Measurements from ENCODE around the gene GBP7. TPM values are rescaled to one million over a fixed set of nuclear protein-coding genes. Genes with fewer than 3 reads are reported as not detected.

Gene GBP7
- total RNA-seq, 1 donor from 2014 or later = not detected

GRCh38 chr1:89198491-89199072, 22.8 kb upstream of the GBP7 start, which contains the start of gene GBP4:
GBP4 (minus strand) TSS chr1:89198942; CDS start chr1:89198834, 108 bp downstream.
- Mint-ChIP-seq H3K27ac (ENCODE audit: unreplicated experiment) (no peak within 1 kb of the TSS), H3K4me1 (ENCODE audit: low read depth, unreplicated experiment) (no peaks in the 10 kb centered on the region), H3K9me3 (ENCODE audit: unreplicated experiment) (no peaks in the 10 kb centered on the region), H3K36me3 (ENCODE audit: unreplicated experiment) (no peaks in the 10 kb centered on the region), H3K4me3 (ENCODE audit: unreplicated experiment) (no peak within 1 kb of the TSS), H3K27me3 (ENCODE audit: unreplicated experiment) (no peaks in the 10 kb centered on the region)
- DNase-seq = no peak
- TF ChIP-seq, protein P1, sequence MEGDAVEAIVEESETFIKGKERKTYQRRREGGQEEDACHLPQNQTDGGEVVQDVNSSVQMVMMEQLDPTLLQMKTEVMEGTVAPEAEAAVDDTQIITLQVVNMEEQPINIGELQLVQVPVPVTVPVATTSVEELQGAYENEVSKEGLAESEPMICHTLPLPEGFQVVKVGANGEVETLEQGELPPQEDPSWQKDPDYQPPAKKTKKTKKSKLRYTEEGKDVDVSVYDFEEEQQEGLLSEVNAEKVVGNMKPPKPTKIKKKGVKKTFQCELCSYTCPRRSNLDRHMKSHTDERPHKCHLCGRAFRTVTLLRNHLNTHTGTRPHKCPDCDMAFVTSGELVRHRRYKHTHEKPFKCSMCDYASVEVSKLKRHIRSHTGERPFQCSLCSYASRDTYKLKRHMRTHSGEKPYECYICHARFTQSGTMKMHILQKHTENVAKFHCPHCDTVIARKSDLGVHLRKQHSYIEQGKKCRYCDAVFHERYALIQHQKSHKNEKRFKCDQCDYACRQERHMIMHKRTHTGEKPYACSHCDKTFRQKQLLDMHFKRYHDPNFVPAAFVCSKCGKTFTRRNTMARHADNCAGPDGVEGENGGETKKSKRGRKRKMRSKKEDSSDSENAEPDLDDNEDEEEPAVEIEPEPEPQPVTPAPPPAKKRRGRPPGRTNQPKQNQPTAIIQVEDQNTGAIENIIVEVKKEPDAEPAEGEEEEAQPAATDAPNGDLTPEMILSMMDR (IDR thresholded peaks at IDR 0.05; ENCODE audit: partially characterized antibody, unreplicated experiment) = no peak

DNA sequence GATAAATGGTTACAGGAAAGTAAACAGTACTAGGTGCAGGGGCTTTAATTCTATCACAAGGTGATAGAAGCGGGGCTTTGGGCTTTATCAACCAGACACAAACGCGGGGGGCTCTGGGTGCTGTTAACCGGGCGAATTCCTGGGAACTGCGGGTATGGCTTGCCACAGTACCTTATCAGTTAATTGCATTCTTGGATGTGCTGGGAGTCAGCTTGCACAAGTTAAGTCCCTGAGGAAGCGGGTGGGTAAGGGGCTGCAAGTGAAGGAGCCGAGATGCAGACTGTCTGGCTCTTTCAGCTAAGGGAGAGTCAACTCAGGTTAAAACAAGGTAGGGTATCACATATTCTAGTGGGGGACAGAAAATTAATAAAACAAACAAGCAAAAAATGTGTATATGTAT, 22.3 kb upstream of the GBP7 start:
- H3K36me3 Mint-ChIP-seq (ENCODE audit: unreplicated experiment) = no peaks in the 10 kb centered on the region
- H3K9me3 Mint-ChIP-seq (ENCODE audit: unreplicated experiment) = no peaks in the 10 kb centered on the region
- no peaks in the 10 kb centered on the region for H3K27me3 Mint-ChIP-seq (ENCODE audit: unreplicated experiment)
- H3K4me1 Mint-ChIP-seq (ENCODE audit: low read depth, unreplicated experiment) = no peaks in the 10 kb centered on the region
- H3K4me3 Mint-ChIP-seq (ENCODE audit: unreplicated experiment) = no peak overlapping the region
- TF ChIP-seq, protein P1 (IDR thresholded peaks at IDR 0.05; ENCODE audit: partially characterized antibody, unreplicated experiment) = no peak
- no peak for DNase-seq
- no peak overlapping the region for H3K27ac Mint-ChIP-seq (ENCODE audit: unreplicated experiment)

DNA sequence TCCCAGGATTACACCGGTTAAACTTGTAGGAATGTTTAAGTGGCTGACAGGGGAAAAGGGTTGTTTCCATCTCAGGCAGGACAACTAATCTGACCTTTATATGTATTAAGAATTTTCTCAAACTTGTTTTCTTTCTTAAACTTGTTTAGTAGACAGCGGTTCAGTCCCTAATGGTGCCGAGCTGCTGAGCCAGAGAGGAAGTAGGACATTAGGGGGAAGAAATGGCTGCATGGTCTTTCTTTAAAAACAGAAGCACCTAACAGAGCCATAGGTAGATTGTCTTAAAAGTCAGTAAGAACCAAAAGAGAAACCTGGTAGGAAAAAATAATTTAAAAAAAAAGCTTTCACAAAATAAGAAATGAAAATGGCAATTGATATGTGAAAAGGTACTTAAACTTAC, 19.7 kb upstream of the GBP7 start:
- Mint-ChIP-seq H3K4me3 (ENCODE audit: unreplicated experiment) (no peak overlapping the region), H3K4me1 (ENCODE audit: low read depth, unreplicated experiment) (no peaks in the 10 kb centered on the region), H3K27ac (ENCODE audit: unreplicated experiment) (no peak overlapping the region), H3K27me3 (ENCODE audit: unreplicated experiment) (no peaks in the 10 kb centered on the region), H3K36me3 (ENCODE audit: unreplicated experiment) (no peaks in the 10 kb centered on the region), H3K9me3 (ENCODE audit: unreplicated experiment) (no peaks in the 10 kb centered on the region)
- TF ChIP-seq, protein P1 (IDR thresholded peaks at IDR 0.05; ENCODE audit: partially characterized antibody, unreplicated experiment) = no peak
- DNase-seq = no peak

DNA sequence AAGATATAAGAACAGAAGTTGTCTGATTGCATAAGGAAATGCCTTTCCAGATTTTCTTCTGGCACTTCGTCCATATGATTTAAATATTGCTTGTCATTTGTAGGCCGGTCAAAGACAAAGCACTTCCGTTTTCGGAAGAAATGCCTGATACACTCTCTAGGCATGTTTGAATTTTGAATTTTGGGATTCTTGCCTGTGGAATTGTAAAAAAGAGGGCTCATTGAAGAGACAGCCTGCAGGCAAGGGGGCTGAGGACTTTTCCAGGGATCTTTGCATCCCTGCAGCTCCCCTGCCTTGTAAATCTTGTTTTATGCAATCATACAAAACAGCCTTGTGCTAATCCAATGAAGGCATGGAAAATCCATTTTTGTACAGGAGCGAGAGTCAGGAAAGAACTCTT, 15.5 kb upstream of the GBP7 start:
- TF ChIP-seq, protein P1 (IDR thresholded peaks at IDR 0.05; ENCODE audit: partially characterized antibody, unreplicated experiment) = no peak
- H3K36me3 Mint-ChIP-seq (ENCODE audit: unreplicated experiment) = no peaks in the 10 kb centered on the region
- H3K4me3 Mint-ChIP-seq (ENCODE audit: unreplicated experiment) = no peak overlapping the region
- no peak overlapping the region for H3K27ac Mint-ChIP-seq (ENCODE audit: unreplicated experiment)
- H3K27me3 Mint-ChIP-seq (ENCODE audit: unreplicated experiment) = no peaks in the 10 kb centered on the region
- no peaks in the 10 kb centered on the region for H3K9me3 Mint-ChIP-seq (ENCODE audit: unreplicated experiment)
- no peak for DNase-seq
- no peaks in the 10 kb centered on the region for H3K4me1 Mint-ChIP-seq (ENCODE audit: low read depth, unreplicated experiment)

DNA sequence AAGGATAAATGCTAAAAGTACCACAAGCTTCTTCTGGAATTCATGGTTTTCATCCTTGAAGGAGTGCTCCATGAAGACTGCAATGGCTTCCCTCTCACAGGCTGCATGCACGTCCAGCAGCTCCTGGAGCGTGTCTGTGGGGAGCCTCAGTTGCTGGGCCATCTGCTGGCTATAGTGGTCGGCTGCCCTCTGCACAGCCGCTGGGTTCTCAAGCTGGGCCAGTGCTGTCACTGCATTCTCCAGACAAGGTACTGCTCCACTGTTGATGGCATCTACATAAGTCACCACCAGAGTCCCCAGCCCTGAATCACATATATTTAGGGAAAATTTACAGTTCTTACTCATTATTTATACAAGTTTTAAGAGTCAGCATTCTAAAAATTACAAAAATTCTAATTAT, 14.2 kb upstream of the GBP7 start:
- Mint-ChIP-seq H3K27ac (ENCODE audit: unreplicated experiment) (no peak overlapping the region), H3K4me1 (ENCODE audit: low read depth, unreplicated experiment) (no peaks in the 10 kb centered on the region), H3K9me3 (ENCODE audit: unreplicated experiment) (no peaks in the 10 kb centered on the region), H3K36me3 (ENCODE audit: unreplicated experiment) (no peaks in the 10 kb centered on the region), H3K4me3 (ENCODE audit: unreplicated experiment) (no peak overlapping the region), H3K27me3 (ENCODE audit: unreplicated experiment) (no peaks in the 10 kb centered on the region)
- DNase-seq = peak; percentile 22
- TF ChIP-seq, protein P1 (IDR thresholded peaks at IDR 0.05; ENCODE audit: partially characterized antibody, unreplicated experiment) = no peak
